ENCODE measurements around the gene REL. TPM values are rescaled to one million over a fixed set of nuclear protein-coding genes. Genes with fewer than 3 reads are reported as not detected.

The REL gene
- total RNA-seq, 4 donors from 2014 or later: 15.0 to 32.1 (median 16.9) TPM

DNA sequence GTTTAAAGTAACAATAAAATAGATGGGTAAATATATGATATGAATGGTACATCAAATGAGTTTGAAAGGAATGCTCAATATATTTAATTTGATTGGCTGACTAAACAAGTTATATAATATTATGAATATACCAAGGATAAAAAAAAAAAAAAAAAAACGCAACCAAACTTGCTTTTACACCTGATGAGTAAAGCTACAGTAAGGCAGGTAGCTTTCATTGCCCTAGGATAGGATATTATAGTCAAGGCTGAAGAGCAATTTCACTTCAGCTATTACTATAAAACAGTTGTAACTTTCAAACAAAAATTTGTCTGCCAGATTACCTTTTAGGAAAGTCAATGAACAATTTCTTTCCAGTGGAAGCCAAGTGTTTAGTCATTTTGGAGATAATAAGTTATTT, 79.3 kb downstream of the REL start:
- WGBS, 2 donors: 91 to 93% methylated on average over 1 of the region's 1 CpG
- intact Hi-C loops (cut with DNase I): no loop called here
- Histone ChIP-seq H3K36me3 (no peaks in the 10 kb centered on the region), H3K9me3 (no peaks in the 10 kb centered on the region), H3K27me3 (no peaks in the 10 kb centered on the region), H3K4me1 (peaks cover 17 to 24% of the 10 kb centered on the region in 2 donors), H3K4me3 (replicated peaks in 1 of 3) (no peak overlapping the region), H3K27ac (peak overlapping the region; percentile 5 to 25 (median 11))
- no peak for TF ChIP-seq POLR2A (IDR thresholded peaks at IDR 0.05)
- TF ChIP-seq, protein P1, sequence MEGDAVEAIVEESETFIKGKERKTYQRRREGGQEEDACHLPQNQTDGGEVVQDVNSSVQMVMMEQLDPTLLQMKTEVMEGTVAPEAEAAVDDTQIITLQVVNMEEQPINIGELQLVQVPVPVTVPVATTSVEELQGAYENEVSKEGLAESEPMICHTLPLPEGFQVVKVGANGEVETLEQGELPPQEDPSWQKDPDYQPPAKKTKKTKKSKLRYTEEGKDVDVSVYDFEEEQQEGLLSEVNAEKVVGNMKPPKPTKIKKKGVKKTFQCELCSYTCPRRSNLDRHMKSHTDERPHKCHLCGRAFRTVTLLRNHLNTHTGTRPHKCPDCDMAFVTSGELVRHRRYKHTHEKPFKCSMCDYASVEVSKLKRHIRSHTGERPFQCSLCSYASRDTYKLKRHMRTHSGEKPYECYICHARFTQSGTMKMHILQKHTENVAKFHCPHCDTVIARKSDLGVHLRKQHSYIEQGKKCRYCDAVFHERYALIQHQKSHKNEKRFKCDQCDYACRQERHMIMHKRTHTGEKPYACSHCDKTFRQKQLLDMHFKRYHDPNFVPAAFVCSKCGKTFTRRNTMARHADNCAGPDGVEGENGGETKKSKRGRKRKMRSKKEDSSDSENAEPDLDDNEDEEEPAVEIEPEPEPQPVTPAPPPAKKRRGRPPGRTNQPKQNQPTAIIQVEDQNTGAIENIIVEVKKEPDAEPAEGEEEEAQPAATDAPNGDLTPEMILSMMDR (IDR thresholded peaks at IDR 0.05): no peak
- no peak for DNase-seq

DNA sequence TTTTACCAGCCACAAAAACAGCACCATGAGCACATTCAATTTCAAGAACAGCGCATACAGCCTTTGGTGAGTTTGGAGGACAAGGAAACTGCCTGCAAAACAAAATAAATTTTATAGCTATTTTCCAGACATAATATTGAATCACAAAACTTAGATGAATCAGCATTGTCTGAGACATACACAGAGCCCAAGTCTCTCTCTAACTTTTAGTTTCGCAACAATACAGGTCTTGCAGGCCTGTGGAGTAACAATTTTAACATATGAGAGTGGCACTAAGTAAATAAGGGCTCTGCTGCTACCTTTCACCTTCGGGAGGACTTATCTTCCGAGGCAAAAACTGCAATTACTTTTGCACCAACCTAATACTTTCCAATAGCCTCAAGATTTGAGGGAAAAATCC, 80.1 kb downstream of the REL start:
- Histone ChIP-seq H3K9me3 (no peaks in the 10 kb centered on the region), H3K4me3 (replicated peaks in 1 of 3) (no peak overlapping the region), H3K27me3 (no peaks in the 10 kb centered on the region), H3K36me3 (no peaks in the 10 kb centered on the region), H3K27ac (peak overlapping the region; percentile 5 to 25 (median 11)), H3K4me1 (peaks cover 17 to 28% of the 10 kb centered on the region in 2 donors)
- TF ChIP-seq, protein P1 (IDR thresholded peaks at IDR 0.05): no peak
- no peak for TF ChIP-seq POLR2A (IDR thresholded peaks at IDR 0.05)
- 58 to 61% methylated on average over 4 of the region's 4 CpGs for WGBS, 2 donors
- no peak for DNase-seq
- intact Hi-C loops (cut with DNase I): no loop called here

DNA sequence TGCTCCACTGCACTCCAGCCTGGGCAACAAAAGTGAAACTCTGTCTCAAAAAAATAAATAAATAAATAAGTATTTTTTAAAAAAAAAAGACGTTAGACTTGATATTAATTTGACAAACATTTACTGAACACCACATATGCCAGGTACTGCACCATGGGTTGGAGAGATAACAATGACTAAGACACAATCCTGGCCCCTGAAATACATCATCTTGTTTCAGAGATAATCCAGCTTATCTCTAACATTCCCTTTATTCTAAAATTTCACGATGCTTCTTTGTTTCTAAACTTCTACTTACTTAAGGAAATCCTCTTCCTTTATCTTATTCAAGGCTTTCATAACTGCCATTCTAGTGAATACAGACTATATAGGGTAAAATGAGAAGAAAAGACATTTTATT, 81.2 kb downstream of the REL start:
- DNase-seq: no peak
- Histone ChIP-seq H3K4me3 (replicated peaks in 1 of 3) (no peak overlapping the region), H3K27ac (no peak overlapping the region), H3K36me3 (no peaks in the 10 kb centered on the region), H3K9me3 (no peaks in the 10 kb centered on the region), H3K4me1 (peaks cover 16 to 28% of the 10 kb centered on the region in 2 donors), H3K27me3 (no peaks in the 10 kb centered on the region)
- intact Hi-C loops (cut with DNase I): no loop called here
- WGBS, 2 donors: 89 to 91% methylated on average over 2 of the region's 2 CpGs
- TF ChIP-seq, protein P1 (IDR thresholded peaks at IDR 0.05): no peak
- TF ChIP-seq POLR2A (IDR thresholded peaks at IDR 0.05): no peak

GRCh38 chr2:60963190-60963589, 81.8 kb downstream of the REL start:
- peaks cover 13 to 28% of the 10 kb centered on the region in 2 donors for H3K4me1 ChIP-seq
- no peak overlapping the region for H3K27ac ChIP-seq
- intact Hi-C loops (cut with DNase I): no loop called here
- DNase-seq: peak in 1 of 2 donors; percentile 23
- TF ChIP-seq, protein P1 (IDR thresholded peaks at IDR 0.05): no peak
- TF ChIP-seq POLR2A (IDR thresholded peaks at IDR 0.05): no peak
- no peak overlapping the region for H3K4me3 ChIP-seq (replicated peaks in 1 of 3)
- H3K36me3 ChIP-seq: no peaks in the 10 kb centered on the region
- no peaks in the 10 kb centered on the region for H3K9me3 ChIP-seq
- no peaks in the 10 kb centered on the region for H3K27me3 ChIP-seq

DNA sequence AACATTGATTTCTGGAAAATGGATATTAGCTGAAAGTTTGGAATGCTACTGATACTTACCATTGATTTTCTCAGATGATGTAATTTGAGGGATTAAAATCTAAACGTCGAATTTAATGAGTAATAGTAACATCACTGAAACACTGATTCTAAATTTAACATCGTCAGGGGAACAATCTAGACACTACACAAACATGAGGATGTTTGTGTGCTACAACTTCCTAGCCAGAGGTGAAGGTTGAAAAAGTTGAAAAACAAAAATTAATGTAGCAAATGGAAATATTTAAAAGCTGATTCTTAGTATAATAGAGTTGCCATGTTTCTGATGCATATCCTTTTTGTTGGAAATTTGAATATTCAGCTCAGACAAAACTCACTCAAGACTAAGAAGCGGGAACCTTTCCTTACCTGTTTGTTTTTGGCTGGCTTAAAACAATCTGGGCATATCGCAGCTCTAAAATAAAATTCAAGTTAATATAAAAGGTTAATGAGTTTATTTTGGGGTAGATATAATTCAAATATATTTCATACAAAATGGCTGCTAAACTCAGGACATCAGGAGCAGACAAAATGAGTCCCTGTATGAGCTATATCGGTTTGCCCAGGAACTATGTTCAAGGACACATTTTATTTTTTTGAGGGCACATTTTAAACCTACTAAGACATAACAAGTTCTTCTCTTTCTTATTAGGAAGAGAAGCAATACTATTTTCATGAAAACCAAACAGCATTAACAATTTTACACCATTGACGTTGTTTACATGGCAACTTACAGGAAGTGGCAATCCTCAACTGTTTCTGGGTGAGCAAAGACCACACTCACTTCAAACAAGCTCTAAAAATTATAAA, 83.5 kb downstream of the REL start:
- TF ChIP-seq, protein P1 (IDR thresholded peaks at IDR 0.05): no peak
- no peak for TF ChIP-seq POLR2A (IDR thresholded peaks at IDR 0.05)
- 76 to 79% methylated on average over 7 of the region's 7 CpGs for WGBS, 2 donors
- Histone ChIP-seq H3K9me3 (no peaks in the 10 kb centered on the region), H3K4me1 (peaks cover 5 to 21% of the 10 kb centered on the region in 2 donors), H3K4me3 (replicated peaks in 1 of 3) (no peak overlapping the region), H3K27me3 (no peaks in the 10 kb centered on the region), H3K36me3 (no peaks in the 10 kb centered on the region), H3K27ac (peak overlapping the region in 1 of 3 donors; percentile 40)
- intact Hi-C loops (cut with DNase I): no loop called here
- DNase-seq: no peak
